ENCODE measurements around the gene STX18.

DNA sequence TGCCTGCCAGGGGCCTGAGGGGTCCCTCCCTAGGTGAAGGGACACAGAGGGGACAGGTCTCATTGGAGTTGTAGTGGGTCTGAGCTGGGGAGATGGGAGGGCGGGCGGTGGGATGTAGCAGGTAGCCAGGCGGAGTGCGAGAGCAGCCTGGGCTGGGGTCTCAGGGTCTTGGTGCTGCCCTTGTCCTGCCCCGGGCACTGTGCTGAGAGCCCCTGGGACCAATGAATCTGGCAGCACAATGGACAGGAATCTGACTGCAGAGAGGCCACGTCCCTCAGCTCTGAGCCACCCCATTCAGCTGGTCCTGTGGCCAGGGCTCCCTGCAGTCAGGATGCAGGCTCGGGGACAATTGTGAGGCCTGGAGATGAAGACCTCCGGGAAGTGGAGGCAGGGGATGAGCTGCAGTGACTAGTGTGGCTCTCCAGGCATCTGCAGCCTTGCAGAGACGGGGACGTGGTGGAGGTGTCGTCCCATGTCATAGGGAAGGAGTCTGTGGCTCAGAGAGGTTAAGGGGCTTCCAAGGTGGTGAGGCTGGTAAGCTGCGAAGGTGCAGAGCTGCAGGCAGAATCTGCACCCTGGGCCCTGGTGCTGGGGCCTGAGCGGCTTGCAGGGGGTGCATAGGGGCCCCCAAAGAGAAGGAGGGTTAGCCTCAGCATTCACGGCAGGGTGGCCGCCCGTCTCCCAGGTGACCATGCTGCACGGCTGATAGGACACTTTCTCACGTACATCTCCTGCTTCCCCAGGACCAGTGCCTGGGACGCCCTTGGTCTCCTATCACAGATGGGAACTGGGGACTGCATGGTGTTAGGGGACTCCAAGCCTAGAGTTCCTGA, 134.3 kb downstream of the STX18 start:
- TF ChIP-seq, protein P1, sequence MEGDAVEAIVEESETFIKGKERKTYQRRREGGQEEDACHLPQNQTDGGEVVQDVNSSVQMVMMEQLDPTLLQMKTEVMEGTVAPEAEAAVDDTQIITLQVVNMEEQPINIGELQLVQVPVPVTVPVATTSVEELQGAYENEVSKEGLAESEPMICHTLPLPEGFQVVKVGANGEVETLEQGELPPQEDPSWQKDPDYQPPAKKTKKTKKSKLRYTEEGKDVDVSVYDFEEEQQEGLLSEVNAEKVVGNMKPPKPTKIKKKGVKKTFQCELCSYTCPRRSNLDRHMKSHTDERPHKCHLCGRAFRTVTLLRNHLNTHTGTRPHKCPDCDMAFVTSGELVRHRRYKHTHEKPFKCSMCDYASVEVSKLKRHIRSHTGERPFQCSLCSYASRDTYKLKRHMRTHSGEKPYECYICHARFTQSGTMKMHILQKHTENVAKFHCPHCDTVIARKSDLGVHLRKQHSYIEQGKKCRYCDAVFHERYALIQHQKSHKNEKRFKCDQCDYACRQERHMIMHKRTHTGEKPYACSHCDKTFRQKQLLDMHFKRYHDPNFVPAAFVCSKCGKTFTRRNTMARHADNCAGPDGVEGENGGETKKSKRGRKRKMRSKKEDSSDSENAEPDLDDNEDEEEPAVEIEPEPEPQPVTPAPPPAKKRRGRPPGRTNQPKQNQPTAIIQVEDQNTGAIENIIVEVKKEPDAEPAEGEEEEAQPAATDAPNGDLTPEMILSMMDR (IDR thresholded peaks at IDR 0.05) = no peak
- TF ChIP-seq POLR2A (IDR thresholded peaks at IDR 0.05) = no peak

Data from thyroid gland (tissue), 4 donors.